Stimulated activated CD4-positive, alpha-beta T cell treated with anti-CD3 and anti-CD28 coated beads, Interleukin-1b, Interleukin-23, amount 100 ng/mL, for 48 hours (primary cell): ENCODE measurements around the gene MAP1LC3B.
A peak's percentile ranks its signal among the peaks of the same experiment; 100 is the strongest.

Source experiments
- DNase-seq: peaks from one replicate; pipeline ENCODE4 v3.0.0-alpha.2; 2020

The MAP1LC3B gene

DNA sequence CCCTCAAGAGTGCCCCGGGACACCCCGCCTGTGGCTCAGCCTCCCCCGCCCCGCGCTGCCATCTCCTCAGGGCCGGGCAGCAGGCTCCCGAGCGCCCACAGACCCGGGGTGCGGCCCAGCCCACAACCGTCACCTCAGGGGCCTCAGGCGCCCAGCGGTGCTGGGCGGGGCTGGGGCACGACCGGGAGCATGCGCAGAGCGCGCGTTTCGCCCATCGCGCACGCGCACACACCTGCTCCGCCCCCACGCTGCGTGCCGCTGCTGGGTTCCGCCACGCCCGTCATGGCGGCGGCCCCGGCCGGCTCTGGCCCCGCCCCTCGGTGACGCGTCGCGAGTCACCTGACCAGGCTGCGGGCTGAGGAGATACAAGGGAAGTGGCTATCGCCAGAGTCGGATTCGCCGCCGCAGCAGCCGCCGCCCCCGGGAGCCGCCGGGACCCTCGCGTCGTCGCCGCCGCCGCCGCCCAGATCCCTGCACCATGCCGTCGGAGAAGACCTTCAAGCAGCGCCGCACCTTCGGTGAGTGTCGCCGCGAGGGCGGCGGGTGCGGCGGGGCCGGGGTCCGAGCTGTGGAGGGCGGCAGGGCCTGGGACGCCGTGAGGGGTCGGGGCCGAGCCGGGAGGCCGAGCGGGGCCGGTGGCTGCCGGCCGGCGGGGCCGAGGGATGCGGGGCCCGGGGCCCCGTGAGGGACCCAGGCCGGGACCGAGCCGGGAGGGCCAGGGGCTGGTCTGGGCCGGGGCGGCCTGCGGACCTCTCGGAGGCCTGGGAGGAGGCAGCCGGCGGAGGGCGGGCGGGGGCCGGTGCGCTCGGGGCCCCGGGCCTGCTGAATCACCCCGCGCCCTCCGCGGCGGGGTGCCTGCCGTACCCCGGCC, at the start of gene MAP1LC3B:
TSS of gene MAP1LC3B (plus strand) at position 387 of the 871 bp plus-strand sequence. CDS start at position 479, 92 bp downstream.
- DNase-seq: peak; percentile 97

DNA sequence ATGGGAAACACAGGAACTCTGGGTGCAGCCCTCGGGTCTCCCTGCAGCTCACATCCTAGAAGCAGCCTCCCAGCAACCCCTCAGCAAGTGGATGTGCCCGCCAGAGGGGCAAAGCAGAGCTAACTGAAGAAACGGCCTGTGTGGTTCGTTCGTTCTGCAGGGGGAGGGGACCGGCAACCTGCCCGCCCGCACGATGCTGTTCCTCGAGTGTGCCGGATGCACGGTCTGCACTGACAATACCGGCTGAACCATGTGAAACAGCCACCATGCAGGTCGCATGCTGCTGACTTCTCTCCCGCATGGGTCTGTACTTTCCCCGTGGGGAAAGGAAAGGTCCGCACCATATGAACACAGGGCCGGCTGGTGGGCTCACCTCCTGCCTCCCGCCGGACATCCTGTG, 49.6 kb upstream of the MAP1LC3B start:
- no peak for DNase-seq

DNA sequence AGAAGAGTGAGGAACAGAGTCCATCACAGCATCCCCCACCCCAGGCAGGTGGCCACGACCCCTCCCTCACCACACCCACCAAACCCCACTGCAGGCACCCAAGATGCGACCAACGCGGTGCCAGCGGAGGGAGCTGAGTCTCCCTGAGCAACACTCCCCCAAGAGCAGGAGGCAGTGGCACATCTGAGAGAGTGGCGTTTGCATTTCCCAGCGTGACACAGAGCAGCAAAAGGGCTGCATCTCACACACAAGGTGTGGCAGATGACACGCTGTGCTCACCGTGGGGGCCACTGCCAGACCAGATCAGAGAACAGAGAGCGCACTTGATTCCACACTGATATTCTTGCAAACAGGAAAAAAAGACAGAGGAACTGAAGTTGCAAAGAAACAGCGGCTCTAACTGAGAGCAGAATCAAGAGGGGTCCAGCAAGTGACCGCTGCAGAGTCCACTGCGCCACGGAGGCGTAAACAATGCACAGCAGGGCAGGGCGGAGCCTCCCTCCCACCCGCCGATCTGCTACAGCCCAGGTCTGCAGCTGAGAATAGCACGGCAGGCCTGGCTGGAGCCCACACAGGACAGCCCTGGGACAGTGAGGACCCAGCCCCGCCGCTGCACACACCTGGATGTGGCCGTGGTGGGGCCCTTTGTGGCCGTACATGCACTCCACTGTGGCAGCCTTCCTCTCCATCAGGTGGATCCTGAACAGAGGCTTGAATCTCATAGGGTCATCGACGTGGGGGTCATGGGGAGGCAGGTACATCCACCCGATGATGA, 49.0 kb upstream of the MAP1LC3B start:
- DNase-seq: no peak

DNA sequence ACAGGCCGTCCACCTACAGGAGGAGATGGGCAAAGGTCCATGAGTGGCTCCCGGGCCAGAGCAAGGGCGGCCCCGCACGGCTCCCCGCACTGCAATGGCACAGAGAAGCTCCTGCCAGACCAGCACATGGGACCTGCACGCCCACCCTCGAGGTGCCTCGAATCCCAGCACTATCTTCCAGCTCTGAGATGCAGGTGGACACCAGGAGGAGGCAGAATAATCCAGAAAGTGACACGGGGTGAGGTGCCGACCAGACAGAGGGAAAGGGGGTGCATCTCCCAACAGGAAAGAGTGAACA, 48.4 kb upstream of the MAP1LC3B start:
- DNase-seq: no peak

DNA sequence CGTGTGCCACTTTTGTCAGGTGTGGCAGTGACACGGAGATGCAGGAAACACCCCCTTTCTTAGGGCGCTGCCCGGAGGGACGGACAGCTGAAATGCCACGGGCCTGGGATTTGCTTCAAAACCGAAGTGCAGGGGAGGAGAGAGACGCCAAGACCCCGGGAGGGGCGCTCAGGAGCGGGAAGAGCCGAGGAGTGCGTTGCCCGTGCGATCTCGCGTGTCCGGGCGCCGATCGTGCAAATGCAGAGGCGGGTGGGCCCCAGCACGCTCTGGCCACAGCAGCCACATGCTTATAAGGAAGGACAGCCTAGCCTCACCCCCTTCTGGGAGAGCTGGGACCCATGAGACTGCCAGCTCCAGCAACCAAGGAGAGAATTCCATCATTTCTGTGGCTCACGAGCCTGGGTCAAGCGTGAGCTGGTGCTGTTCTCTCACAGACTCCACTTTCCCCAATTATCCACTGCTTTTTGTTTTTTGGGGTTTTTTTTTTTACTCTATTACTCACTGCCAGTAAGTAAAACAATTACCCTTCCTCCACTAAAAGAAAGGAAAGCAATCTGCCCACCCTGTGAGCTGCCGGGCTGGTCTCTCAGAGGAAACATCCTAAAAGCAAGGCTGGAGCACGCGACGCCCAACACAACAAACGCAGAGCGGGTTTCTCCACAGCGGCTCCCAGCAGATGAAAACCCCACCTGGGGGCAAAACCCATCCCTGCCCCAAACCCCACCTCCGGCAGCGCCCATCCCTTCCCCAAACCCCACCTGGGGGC, 47.8 kb upstream of the MAP1LC3B start:
- DNase-seq: no peak

DNA sequence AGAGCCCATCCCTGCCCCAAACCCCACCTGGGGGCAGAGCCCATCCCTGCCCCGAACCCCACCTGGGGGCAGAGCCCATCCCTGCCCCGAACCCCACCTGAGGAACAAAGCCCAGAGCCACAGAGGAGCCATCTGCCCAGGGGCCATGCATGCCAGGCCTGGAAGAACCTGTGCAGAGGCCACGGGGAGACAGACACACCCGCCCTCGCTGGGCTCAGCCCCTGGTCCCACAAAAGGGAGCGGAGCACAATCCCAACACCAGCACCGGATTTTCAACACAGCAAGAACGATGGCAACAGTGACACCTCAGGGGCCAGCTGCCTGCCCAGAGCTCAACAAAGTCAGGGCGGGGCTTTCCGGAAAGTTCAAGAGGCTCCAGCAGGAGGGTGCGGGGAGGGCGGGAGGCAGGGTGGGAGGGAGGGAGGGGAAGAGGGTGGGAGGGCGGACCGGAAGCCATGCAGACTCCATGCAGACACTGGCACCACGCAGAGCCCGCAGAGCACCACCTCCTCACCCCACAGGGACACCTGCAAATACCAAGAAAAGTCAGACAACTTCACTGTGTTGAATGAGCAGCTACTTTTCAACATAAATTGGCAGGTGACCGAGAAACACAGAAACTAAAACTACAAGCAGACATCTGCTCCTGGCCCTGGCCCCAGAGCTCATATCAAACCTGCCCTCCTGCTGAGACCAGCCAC, 47.1 kb upstream of the MAP1LC3B start:
- peak; percentile 44 for DNase-seq

DNA sequence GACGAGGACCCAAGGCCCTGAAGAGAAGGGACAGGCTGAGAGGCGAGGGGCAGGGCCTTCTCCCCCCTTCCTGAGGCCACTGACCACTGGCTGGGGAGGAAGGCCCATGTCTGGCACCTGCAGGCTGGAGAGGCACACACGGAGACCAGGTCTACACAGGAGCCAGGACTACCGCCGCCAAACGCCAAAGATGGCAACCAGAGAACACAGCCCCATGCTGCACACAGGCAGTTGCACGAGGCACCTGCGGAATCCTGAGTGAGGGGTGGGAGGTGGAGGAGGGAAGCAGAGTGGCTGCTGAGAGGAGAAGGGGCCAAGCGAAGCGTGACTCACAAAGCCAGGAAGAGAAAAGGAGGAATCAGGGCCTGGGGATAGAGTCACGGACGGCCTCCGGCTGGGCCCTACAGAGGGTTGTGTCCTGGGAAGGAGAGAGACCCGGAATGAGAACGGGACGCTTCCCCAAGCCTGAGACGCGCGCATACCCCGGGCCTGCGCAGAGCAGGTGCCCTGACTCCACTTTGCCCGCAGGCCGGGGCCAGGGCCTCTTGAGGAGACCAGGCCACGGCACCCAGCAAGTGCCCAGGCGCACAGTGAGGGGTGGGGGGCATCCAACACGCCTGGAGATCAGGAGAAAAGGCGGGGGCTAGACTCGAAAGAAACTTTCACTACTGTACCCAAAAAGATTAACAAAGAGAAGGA, 46.3 kb upstream of the MAP1LC3B start:
- DNase-seq: no peak

DNA sequence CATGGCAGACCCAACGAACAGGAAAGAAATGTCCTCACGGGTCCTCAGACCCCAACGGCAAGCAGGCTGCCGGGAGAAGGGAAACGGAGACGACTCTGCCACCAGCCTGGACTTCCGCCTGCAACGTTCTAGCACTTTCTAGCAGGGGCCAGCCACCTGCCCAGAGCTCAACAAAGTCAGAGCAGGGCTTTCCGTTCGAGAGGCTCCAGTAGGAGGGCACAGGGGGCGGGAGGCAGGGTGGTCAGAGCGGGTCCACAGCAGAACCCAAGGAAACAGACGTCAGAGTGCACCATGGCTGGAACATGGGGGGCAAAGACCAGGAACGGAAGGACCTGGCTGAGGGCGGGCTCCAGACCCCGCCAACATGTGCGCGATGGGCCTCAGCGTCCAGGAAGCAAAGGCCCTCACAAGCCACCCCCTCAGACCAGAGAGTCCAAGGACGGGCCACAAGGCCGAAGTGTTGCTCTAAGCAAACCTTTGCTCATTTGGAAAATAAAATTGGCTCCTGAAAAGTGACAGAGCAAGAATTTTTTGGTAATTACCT, 45.5 kb upstream of the MAP1LC3B start:
- DNase-seq: no peak

DNA sequence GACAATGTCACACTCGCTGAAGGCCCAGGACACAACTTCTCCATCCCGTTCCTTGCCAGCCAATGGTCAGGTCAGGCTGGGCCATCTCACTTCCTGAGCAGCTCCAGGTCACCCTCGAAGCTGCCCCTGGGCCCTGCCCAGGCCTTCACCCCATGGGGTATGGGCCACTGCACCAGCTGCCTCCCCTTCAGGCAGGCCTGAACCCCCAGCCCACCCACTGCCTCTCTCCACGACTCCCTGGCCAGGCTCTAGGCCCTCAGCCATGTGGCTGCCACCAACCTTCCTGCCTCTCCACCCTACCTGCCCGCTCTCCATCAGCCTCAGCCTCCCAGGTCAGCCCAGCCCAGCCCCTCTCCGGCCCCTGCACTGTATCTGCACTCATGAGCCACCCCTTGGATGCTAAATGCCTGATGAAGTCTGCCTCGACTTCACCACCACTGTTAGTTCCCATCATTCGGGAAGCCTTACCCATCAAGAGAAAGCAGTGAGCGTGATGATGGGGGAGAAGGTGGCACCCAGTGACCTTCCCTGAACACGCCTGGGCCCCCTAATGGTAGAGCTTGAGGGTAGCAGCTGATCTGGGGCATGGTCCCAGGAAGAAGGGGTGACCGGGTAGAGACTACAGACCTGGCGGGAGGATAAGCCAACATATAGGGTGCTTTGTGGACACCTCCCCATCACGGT, 44.1 kb upstream of the MAP1LC3B start:
- DNase-seq: no peak

DNA sequence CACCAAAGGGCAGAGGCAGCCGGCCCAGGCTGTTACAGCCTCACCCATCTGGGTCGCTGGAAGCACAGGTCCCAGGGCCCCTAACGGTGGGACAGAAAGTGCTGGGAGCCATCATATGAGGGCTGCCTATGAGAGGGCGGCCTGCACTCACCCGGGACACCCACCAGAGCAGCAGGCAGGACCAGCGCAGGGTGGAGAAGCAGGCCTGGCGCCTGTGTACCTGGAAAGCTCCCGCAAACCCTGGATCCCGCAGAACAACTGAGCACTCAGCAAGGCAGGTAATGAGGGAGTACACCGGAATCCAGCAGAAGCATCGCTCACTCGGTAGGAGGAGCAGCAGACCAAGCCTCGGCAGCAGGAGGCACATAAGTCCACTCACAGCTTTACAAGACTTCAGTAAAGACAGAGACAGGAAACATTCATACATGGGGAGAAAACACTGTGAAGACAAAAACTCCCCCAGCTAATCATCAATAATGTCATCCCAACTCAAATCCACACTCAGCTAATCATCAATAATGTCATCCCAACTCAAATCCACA, 43.4 kb upstream of the MAP1LC3B start:
- no peak for DNase-seq

DNA sequence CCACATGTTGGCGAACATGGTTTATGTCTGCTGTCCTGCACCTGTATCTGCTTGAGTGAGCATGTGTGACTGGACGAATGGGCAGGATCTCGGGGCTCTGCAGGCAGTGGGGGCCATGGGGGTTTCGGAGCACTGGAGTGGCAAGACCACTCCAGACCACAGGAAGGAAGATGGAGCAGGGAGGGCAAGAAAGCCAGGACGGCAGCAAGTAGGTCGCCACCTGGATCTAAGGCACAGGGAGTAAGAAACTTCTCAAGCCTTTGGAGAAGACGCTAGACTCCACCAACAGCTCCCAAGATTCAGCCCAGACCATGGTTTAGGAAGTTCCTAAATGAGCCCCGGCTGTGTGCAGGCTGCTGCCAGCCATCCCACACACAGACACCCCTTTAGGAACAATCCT, 42.1 kb upstream of the MAP1LC3B start:
- no peak for DNase-seq

DNA sequence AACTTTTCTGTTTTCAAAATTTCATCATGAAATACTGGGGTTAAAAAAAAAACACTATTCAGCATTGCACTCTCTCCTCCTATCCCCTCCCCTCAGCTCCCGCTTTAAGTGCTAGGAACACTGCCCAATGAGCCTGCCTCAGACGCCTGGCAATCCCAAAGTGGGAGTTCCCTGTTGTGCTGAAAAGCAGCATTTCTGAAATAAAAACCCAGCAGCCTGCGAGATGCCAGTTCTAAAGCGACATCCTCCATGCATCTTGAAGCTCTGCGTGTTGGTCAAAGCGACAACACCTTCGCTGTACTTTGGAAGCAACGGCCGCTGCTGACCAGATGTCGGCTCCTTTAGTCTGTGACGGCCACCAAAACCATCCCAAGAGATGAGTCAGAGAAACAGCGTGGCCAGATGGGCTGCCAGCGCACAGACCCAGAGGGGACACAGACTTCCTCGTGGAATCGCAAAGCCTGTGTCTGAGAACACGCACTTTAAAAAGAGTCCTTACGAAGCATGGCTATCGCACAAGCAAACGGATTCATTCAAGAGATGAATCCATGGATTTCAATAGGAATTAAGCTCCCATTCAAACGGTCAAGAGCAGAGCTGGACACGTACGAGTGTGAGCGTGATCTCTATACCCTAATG, 41.3 kb upstream of the MAP1LC3B start:
- DNase-seq: no peak

DNA sequence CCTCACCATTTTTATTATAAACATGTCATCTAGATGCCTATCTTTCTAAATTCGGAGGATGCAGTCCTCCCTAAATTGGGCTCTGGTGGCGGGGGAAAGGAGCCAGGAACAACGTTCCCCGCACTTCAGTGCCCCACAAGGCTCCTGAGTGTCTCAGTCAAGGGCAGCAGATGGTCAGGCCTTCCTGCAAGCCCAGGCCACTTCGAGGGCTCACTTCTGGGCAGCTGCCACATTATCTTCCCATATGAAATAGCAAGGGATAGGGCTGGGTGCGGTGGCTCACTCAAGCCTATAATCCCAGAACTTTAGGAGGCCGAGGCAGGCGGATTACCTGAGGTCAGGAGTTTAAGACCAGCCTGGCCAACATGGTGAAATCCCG, 40.8 kb upstream of the MAP1LC3B start:
- no peak for DNase-seq

DNA sequence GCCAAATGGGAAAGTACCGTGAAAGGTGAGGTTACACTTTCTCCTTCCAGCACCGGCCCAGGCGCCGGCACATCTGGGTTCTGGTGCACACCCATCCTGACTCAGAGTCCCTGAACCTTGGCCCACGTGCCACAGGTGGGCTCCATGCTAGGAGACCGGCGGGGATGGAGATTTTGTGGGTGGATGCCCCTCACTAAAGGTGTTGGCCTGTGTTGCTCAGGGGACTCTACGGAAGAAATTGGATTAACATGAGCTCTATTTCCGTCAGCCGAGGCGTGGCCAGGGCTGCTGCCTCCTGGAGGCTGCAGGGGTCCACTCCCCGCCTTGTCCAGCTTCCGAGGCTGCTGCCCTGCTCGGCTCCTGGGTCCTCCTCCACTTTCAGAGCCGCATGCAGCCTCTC, 39.3 kb upstream of the MAP1LC3B start:
- no peak for DNase-seq

DNA sequence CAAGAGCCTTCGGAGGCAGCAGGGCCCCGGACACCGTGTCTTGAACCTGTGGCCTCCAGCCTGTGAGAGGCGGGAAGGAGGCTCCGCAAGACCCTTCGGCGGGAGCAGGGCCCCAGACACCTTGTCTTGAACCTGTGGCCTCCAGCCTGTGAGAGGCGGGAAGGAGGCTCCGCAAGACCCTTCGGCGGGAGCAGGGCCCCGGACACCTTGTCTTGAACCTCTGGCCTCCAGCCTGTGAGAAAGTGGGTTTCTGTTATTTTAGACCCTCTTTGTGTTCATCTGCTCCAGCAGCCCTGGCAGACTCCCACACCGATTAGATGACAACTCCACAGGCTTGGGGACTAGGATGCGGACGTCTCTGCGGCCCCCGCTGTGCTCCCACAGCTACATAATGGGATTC, 38.5 kb upstream of the MAP1LC3B start:
- DNase-seq: no peak

DNA sequence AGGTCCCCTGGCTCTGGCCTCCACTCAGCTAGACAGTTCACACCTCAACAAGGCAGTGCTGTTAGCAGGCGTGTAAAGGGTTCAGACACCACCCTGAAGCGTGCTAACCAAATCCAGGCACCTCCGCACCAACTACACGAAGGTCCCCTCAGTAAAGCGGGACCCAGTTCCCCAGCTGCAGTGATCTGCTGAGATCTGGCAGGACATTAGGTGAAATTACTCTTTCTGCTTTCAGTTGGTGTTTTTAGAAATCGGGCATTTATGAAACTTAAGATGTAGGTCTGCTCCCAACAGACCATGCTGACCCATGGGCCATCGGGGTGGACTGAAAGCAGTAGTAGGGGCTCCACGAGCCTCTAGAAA, 35.7 kb upstream of the MAP1LC3B start:
- DNase-seq: no peak

DNA sequence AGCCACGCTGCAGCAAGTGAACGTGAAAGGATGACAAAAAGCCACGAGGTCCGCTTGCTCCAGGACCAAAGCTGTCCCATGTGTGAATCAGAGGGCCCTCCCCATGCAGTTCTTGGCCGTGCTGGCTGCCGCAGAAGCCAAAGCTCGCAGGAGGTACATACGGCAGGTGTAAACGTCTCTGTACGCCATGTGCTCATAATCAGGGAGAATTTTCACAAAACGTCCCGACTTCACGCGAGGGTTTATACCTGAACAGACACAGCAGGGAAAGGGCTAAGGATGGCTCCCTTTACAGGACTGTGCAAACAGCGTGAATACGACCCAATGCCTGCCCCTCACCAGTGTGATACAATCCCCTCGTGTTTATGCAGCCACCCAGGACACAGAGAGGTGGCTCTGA, 33.9 kb upstream of the MAP1LC3B start:
- no peak for DNase-seq

DNA sequence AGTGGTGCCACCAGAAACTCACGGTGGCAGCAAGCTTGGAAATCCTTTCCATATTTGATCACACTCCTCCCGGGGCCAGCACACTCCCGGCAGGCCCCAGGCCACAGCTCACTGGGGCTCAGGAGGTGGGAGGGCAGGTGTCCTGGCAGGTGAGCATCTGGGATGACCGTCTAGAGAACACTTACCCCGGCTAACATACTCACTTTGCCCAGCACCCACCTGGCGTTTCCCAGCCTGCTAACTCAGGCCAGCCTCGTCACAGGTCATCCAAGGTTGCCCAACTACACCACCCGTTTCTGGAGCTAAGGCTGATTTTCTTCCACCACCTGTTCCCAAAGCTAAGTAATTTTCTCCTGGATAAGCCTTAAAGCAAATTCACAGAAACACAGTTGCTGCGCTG, 33.4 kb upstream of the MAP1LC3B start:
- DNase-seq: no peak

DNA sequence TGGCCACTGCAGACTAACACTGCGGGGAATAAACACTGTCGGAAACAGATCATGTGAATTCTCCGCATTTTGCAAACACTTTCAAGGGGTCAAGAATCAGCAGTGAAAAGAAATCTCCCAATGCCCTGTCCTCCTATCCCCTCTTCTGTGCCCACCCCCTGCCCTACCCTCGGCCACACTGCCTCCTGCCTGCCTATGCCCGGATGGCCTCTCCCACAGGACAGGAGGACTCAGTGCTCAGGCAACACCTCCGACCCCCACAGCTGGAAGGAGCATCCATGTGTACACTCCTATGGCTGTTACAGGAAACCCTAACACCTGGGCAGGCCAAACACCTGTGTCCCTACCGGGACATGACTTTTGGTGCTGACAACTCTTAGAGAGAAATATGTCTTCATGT, 33.0 kb upstream of the MAP1LC3B start:
- no peak for DNase-seq

DNA sequence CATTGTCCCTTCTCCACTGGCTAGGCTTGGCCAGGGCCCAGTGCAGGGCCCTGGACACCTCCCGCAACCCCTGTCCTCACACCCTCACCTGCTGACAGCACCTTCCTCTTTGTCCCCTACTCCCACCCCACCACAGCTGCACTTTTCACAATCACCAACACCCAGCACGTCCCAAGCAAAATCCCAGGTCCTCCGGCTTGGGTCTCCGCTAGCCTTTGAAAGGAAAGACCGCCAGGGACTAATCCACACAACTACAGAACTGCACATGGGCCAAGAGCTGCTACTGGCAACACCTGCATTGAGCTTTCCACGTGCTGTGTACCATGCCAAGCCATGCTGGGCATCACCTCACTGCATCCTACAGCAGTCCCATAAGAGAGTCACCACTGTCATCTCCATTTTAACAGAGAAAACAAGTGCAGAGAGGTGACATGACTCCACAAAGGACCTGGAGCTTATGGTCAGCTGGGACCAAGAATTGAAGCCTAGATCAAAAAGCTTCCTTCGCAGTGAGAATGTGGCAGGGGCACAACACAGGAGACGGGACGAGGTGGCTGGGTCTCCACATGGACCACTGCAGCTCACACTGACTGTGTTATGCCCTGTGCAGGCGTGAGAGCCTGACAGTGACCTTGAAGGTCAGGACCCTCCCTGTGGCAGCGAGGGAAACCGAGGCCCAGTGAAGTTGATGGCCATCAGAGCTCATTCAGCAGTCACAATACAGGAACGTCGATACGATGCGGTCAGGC, 31.1 kb upstream of the MAP1LC3B start:
- DNase-seq: no peak
